HFF-Myc (cell line): ENCODE results near the gene SCO2.

ENCODE experiments used
- DNase-seq: peaks from one replicate; pipeline ENCODE4 v3.0.0-alpha.2; 2011; ENCODE audit warnings: low read depth; ENCODE audit errors: extremely low read depth
- H3K4me3 ChIP-seq: replicated peaks from 2 replicates; pipeline ENCODE4 v1.5.1; 2011; ENCODE audit warnings: low read depth, mild to moderate bottlenecking, control low read depth, low read length
- CTCF ChIP-seq: IDR thresholded peaks from 2 replicates; pipeline ENCODE4 v1.5.1; 2012; ENCODE audit warnings: mild to moderate bottlenecking, low read depth, low read length, control low read depth; ENCODE audit errors: missing control alignments

The SCO2 gene

GRCh38 chr22:50474710-50475651 is 50.4 kb downstream of the SCO2 start, which contains the start of gene SBF1:
SBF1 (minus strand) TSS chr22:50475035; CDS start chr22:50474840, 195 bp downstream.
- no peak for TF ChIP-seq CTCF
- H3K4me3 ChIP-seq = peak within 1 kb of the TSS; percentile 69
- DNase-seq = peak; percentile 61

DNA sequence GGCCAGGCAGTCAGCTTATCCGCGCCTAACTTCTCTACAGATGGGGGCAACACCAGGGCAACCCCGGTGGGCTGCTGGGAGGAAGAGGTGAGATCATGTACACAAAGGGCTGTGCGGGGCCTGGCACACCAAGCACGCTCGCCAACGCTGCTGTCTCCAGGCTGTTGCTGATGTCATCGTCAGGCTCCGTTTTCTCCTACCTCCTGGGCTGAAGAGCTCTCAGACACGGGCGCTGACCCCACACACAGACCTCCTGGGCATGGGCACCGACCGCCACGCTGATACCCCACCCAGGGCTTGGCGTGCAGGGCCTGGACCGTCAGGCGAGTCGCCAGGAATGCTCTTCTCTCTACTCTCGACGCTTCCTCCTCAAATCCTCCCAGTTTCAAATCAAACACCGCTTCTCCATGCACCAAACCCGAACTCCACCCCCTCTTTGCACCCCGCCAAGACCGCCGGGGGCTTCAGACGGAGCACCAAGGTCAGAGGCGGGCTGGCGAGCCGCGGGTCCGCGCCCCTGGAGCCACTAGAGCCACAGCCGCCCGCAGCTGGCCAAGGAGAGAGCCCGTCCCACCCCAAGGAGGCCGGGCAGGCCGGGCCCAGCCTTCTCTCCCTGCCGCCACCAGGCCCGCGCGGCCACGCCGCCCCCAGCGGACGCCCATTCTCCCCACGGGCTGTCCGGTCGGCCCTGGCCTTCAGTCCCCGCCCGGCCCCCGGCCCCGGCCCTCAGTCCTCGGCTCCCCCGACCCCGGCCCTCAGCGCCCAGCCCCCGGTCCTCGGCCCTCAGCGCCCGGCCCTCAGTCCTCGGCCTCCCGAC is 51.3 kb downstream of the SCO2 start:
- no peak for TF ChIP-seq CTCF
- peak overlapping the region; percentile 69 for H3K4me3 ChIP-seq
- DNase-seq = no peak
